HG02870 (cell line): ENCODE data around the gene MRPL39.

Experiments used
- ATAC-seq: cut with Tn5 transposase; IDR thresholded peaks from one replicate; pipeline ENCODE4 v1.9.1; 2021; ENCODE audit warnings: mild to moderate bottlenecking, moderate library complexity; ENCODE audit not compliant: unreplicated experiment

MRPL39 gene

DNA sequence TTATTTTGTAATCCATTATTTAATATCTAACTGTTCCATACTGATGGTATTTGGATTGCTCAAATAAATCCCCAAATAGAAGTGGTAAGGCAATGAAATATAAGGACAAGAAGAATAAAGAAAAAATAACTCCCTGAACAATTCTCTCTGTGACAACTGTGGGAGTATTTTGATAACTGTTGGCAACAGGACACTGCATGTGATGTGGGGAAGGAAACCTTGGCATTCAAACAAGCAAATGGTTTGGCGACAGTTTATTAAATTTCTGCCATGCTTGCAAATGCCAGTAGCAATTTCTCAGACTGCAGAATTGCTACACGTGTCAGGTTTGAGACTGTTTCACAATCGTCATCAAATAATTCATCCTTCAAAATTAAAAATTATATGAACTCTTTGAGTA is 8.6 kb upstream of the MRPL39 start:
- no peak for ATAC-seq

DNA sequence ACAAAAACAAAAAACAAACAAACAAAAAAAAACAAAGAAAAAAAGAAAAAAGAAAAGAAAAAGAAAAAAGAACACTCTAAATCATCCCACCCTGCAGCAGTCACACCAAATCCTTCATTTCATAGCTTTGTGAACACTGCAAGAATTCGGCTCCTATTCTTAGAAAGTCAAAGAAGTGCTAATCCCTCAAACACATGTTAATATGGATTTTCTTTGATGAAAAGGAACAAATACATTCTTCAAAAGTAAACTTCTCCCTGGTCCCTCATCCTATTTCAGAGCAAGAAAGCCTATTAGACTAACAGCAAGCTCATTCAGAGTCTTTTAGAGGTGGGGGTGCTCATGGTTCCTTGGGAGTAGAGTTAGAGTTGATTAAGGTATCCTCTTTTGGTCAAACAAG is 7.2 kb upstream of the MRPL39 start:
- no peak for ATAC-seq

DNA sequence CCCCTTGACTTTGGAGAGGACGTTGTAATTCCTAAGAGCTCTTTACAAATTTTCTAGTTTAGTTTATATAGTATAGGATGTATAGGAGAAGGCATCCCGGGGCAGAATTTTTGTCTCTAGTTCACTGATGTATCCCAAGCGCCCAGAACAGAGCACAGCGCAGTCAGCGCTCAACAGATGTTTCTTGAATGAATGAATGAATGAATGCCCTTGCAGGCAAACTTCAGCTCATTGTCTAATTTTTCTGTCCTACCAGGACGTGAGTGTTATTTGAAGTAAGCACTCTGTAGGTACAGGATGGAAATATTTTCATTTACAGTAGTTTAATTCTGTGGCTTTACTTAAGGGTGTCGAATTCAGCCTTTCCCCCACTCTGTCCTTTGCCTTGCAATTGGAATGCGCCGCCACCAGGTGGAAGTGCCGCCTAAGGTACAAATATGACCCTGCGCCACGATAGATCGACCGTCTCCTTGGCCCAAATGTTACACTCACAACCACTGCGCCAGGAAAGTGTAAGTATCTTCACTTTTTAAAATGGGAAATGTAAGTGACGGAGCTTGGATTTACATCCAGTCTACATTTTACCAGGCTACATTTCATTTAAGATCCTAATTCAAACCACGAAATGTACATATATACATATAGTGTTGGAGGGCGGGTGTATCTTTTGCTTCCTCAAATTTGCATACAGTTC is 910 bp upstream of the MRPL39 start:
- peak; percentile 77 for ATAC-seq

DNA sequence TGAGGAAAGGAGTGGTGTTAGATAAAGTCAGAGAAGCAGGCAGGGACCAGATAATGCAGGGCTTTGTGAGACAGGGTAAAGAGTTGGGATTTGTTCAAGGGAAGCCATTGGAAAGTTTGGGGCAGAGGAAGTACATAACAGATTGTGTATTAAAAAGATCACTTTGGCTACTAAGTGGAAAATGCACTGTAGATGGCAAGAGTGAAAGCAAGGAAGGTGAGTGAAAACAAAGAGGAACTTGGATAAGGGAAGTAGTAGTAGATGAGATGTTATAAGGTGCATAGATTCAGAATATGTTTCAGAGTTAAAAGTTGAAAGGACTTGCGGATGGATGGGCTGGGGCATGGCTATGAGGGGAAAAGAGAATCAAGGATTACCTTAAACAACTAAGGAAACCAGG is 17.4 kb downstream of the MRPL39 start:
- ATAC-seq, result no peak

DNA sequence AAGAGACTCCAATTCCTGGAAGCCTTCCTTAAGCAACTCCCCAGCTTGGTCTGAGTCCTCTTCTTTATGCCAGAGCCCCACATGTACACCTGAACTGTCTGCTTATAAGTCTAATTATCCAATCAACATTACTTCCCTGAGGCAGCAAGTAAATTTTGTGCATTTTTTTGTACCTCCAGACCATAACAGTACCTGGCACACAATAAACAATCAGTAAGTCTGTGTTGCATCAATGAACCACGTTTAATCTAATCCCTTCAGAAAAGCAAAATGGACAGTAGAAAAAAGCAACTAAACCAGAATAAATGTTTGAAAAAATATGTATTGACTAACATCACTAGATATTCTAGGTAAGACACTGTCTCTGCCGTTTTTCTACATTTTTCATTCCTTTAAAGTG is 20.5 kb downstream of the MRPL39 start:
- no peak for ATAC-seq

DNA sequence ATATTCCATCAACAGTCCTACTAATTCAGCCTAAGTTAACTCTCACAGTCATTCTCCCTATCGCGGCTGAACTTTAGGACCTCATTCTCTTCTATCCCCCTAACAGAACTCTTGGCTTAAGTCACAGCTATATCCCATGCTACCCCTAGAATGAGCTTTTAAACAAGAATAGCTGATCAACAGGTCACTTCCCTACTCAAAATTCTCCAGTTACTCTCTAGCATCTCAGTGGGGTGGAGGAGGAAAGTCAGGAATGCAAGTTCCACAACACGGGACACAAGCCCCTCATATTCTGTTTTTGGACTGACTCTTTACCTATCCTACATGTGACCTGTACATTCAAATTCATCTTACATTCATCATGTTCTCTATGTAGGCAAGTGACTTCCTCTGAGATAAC is 21.0 kb downstream of the MRPL39 start:
- no peak for ATAC-seq

DNA sequence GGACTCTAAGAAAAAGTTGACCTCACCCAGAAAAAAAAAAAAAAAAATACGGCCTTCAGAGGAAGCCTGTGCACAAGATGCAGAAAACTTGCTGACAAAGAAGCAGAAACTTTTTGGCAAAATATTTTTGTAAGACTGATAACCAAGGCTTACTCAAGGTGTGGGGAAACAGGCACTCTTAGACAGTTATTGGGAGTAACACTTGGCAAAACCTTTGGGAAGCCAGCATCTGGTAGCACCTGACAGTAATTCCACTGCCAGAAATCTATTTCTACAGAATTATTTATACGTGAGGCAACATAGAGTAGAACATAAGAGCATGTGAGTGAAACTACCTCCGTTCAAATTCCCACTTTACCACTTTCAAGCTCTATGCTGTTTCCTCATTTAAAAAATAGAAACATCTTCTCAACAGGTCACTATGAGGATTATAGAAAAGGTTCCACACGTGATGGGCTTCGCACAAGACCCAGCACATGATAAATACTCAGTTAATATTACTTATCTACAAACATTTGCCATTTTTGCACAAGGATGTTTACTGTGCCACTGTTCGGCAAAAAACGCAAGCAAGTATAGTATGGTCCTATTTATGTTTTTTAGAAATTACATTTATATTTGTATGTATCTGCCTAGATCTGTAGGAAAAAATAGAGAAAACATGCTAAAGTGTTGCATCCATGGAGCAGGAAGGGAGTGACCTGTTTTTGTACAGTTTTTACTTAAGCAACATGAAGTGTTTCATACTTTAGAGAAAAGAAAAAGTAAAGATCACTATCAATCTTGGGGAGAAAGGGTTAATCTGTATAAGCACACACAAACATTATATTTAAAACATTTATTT is 22.2 kb downstream of the MRPL39 start:
- no peak for ATAC-seq

DNA sequence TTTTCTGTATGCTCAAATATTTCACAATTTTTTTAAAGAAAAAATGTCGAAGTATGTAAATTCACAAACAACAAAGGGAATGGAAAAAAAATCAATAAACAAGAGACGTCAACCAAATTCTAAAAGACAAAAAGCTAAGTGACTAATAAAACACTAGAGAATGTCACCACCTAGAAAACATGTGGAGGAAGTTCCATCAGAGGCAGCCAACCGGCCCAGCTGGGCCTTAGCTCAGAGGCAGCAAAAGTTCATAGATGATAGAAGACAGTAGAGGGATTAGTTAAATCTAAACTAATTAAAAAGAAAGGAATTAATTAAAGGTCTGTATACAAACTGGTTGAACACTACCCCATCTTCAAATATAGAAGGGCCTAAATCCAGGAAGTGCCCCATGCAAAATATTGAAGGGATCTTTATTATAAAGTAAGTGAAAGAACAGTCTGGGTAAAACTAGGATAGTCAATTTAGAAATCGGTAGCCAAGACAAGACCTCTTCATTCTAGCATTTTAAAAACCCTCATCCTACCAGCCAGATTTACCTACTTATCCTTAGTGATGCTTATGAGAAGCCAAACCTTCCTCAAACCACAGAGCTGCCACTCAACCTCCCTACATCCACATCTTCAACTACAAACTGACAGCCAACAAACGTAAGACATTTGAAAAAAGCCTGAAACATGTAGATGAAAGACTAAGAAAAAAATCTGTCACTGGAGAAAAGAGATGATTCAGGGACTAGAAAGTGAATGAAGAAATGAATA is 23.7 kb downstream of the MRPL39 start:
- no peak for ATAC-seq

DNA sequence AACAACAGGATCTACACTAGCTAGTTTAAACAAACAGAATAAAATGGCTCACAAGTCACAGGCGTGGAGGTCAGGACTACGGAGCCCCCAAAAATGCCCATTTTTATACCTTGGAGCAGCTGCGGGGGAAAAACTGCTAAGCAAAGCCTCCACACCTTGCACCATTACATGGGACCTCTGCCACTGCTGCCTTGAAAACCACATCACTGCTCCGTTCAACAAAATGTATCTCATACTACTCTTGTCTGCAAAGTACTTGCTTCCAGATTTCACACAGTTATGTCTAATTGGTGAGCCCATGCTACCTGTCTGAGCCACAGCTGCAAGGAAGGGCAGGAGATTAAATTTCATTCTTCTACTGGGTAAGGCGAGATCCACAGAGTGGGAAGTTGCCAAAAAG is 24.4 kb downstream of the MRPL39 start:
- no peak for ATAC-seq

DNA sequence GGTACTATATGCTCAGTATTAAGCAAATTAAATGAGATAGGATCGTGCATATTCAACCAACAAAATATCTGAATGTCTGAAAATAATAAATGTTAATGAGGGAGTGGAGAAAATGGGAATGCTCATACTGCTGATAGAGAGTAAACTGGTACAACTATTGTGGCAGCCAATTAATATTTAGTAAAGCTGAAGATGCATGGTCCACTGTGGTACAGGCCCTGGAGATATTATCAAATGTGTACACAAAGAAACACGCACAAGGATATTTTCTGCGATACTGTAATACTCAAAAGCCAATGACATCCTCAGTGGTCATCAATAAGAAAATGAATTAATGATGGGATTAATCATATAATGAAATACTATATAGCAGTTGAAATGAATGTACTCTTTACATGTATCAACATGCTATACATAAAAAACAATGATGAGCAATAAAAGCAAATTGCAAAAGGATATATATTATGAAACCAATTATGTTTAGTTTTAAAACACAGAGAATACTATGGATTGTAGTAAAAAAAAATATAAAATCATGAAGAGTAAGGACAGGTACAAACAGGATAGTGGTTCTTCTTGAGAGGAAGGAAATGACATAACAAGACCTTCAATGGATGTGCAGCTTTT is 25.0 kb downstream of the MRPL39 start:
- no peak for ATAC-seq

DNA sequence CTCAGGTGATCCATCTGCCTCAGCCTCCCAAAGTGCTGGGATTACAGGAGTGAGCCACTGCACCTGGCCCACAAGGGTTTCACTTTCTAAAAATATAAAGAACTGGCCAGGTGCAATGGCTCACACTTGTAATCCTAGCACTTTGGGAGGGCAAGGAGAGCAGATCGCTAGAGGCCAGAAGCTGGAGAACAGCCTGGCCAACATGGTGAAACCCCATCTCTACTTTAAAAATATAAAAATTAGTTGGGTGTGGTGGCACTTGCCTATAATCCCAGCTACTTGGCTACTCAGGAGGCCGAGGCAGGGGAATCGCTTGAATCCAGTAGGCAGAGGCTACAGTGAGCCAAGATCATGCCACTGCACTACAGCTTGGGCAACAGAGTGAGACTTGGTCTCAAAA is 25.7 kb downstream of the MRPL39 start:
- ATAC-seq, result no peak

DNA sequence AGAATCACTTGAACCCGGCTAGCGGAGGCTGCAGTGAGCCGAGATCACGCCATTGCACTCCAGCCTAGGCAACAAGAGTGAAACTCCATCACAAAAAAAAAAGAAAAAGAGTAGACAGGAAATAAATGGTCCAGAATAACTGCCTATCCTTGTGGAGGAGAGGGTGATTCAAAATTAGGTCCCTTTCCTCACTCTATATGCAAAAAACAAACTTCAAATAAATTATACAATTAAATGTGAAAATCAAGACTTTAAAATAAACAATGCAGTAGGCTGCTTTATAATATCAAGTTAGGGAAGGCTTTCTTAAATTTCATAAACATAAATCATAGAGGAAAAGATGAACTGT is 26.4 kb downstream of the MRPL39 start:
- ATAC-seq, result no peak

DNA sequence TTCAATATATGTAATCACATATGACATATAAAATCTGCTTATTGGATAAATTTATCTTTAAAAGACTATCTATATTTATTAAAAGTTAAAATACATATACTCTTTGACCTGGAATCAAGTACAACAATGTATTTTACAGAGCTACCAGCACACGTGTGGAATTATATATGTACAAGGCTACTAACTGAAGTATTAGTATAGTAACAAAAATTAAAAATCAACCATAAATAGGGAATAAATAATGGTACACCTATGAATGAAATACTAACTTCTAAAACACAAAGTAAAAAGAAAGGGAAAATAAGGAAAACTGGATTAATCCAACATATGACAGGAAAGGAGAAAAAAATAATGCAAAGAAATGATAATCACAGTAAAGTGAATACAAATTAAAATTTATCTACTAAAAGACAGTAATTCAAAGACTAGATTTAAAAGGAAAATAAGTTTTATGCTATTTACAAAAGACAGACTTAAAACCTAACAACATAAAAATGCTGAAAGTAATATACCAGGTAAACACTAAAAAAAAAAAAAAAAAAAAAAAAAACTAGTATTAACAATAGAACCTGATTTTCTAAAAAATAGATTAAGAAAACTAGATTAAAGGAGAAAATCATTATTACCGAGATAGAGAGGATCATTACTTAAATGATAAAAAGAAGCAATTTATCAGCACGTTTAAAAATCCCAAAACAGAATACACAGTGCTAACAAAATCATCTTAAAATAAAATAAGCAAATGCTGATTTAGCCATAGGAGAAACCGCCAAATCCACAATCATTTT is 27.9 kb downstream of the MRPL39 start:
- ATAC-seq, result no peak

DNA sequence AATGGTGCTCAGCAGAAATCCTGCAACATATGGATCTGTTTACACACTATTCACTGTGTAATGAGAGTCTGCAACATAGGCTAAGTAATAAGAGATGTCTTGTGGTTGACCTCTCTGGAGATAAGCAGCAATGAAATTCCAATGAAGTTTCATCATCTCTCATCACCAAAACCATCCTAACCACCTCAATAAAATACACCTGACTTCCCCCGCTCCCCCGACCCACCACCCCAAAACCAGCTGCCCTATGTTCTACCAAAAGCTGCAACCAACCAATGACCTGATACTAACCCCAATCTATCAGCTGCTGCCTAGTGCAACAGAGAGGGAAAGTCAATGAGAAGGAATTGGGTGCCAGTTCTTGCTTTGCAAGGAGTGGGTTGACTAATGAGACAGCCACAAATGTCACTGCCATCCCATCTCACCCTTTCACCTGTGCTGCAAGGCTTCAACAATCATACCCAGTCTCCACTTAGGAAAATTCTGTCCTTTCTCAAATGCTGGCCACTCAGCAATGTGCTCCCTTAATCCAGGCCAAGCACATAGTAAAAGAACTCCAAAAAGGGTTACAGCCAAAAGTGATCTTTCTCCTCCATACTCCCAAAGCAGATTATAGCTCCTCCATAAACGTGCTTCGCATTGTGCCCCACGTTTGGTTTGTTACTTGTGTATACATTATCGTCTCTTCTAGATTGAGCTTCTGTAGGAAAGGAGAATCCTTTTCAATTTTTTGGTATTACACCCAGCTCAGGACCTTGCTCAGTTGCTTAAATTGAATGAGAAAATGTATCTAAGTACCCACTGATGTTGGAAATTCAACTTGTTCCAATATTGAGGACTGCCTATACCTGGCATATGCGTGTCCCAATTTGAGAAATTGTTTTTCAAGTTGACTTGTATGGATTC is 29.0 kb downstream of the MRPL39 start:
- ATAC-seq, result peak; percentile 26

DNA sequence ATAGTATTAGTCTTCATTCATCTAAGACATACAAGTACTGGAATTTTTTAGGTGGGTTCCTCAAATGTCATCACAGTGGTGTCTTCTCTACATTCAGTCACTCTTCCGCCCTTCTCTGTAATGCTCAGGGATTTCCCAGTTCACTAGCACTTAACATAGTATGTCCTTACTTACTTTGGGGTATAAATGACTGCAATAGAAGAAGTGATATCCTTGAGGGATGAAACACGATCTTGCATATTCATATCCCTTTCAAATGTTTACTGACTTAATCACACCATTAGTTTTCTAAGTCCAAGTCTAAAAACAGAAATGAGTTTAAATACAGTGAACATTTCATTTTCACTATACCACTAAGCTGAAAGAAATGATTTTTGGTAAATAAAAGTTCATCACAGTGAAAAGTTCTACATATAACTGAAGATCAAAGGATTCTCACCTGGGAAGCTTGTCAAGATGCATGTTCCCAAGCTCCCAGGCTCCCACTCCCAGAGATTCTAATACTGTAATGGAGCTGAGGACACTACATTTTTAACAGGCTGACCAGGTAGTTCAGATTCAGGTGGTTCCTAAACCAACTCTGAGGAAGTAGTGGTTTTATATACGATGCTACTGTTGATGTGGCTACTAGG is 29.7 kb downstream of the MRPL39 start:
- ATAC-seq, result no peak

DNA sequence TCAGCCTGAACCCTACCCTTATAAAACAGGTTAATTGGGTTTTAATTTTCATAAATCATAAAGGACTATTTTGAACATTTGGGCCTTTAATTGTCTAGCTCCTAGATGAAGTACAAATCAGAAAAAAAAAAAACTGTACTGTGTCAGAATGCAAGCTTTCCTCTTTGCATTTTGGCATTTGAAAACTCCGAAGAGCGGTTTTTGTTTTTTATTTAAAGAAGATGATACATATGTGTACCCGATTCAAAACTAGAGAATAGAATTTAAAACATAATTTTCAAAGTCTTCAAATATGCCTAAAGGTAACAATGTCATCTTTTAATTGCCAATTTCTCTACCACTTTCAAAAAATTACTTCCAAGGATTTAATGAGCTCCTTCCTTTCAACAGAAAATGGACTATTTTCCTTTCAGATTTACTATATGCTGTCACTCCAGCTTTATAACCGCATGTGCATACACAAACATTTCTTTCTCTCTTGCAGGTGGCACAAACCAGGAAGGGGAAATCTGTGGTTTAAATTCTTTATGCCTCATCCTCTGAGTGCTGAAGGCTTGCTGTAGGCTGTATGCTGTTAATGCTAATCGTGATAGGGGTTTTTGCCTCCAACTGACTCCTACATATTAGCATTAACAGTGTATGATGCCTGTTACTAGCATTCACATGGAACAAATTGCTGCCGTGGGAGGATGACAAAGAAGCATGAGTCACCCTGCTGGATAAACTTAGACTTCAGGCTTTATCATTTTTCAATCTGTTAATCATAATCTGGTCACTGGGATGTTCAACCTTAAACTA is 33.7 kb downstream of the MRPL39 start:
- no peak for ATAC-seq

DNA sequence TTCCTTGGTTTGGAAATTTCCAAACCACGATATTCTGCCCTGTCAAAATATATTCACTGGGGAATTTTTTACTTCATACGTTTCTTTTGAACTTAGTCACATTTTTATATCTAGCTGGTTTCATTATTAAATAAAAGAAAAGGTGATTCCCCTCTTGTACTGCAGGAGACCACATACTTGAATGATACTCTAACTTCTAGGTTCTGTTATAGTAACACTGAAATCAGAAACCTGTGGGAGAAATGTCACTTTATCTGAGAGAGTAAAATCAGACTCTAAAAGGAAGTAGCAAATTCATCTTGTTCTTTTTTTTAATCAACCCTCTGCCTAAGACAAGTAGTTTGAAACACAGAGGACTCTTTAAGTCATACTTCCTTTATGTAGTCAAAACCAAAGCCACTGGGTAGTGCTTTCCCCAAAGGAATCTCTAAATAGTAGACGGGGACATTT is 34.4 kb downstream of the MRPL39 start:
- peak; percentile 52 for ATAC-seq

DNA sequence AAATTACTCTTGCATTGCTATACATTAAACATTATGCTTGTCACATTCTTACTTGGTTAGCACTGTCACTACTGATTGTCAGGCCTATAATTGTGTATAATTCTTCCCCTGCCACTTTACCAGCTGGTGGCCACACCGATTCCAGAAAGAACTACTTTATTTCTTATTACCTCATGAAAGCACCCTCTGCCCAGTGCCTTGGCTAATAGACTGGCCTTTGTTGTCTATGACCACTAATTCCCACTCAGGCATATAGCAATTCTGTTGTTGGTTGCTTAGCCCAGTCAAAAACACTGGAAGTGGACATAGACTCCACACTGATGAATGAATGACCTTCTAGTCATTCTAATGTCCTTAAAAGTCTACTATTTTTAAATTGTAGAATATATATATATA is 35.6 kb downstream of the MRPL39 start:
- ATAC-seq, result no peak
